ENCODE data around the gene FPGS.

- no peak for TF ChIP-seq POLR2AphosphoS5 (IDR thresholded peaks at IDR 0.05; ENCODE audit: low read depth, low read length)
- TF ChIP-seq, protein P1, sequence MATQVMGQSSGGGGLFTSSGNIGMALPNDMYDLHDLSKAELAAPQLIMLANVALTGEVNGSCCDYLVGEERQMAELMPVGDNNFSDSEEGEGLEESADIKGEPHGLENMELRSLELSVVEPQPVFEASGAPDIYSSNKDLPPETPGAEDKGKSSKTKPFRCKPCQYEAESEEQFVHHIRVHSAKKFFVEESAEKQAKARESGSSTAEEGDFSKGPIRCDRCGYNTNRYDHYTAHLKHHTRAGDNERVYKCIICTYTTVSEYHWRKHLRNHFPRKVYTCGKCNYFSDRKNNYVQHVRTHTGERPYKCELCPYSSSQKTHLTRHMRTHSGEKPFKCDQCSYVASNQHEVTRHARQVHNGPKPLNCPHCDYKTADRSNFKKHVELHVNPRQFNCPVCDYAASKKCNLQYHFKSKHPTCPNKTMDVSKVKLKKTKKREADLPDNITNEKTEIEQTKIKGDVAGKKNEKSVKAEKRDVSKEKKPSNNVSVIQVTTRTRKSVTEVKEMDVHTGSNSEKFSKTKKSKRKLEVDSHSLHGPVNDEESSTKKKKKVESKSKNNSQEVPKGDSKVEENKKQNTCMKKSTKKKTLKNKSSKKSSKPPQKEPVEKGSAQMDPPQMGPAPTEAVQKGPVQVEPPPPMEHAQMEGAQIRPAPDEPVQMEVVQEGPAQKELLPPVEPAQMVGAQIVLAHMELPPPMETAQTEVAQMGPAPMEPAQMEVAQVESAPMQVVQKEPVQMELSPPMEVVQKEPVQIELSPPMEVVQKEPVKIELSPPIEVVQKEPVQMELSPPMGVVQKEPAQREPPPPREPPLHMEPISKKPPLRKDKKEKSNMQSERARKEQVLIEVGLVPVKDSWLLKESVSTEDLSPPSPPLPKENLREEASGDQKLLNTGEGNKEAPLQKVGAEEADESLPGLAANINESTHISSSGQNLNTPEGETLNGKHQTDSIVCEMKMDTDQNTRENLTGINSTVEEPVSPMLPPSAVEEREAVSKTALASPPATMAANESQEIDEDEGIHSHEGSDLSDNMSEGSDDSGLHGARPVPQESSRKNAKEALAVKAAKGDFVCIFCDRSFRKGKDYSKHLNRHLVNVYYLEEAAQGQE (IDR thresholded peaks at IDR 0.05; ENCODE audit: insufficient read depth in 1 of 2, low read depth in 2 of 2, low read length in 2 of 2) = no peak
- TF ChIP-seq TAF1 (IDR thresholded peaks at IDR 0.05; ENCODE audit: borderline replicate concordance, insufficient read depth, low read length) = no peak
Observed at GRCh38 chr9:127844821-127845359, 42.2 kb downstream of the FPGS start.
